PFSK-1 (cell line): ENCODE results near the gene ACAP3.

Experiments
- FOXP2 ChIP-seq: optimal IDR thresholded peaks from 2 replicates; pipeline ENCODE3; 2011; ENCODE audit warnings: borderline replicate concordance, control low read depth, inconsistent platforms; ENCODE audit not compliant: insufficient read depth; ENCODE audit errors: extremely low read length, extremely low read depth
- POLR2AphosphoS5 ChIP-seq: IDR thresholded peaks from 2 replicates; pipeline ENCODE4 v1.6.1; 2012; ENCODE audit warnings: low read depth, mild to moderate bottlenecking, control low read depth, low read length, moderate library complexity
- REST ChIP-seq, 2 experiments: IDR thresholded peaks; 2 replicates each; pipeline versions ENCODE4 v1.6.1 to v1.8.0; 2011 to 2012; ENCODE audit warnings: low read depth in 2 of 2, low read length in 2 of 2, control low read depth in 1 of 2, inconsistent platforms in 1 of 2, mild to moderate bottlenecking in 1 of 2, moderate library complexity in 1 of 2; ENCODE audit not compliant: insufficient read depth in 1 of 2
- SIN3A ChIP-seq: IDR thresholded peaks from 2 replicates; pipeline ENCODE4 v1.6.1; 2012; ENCODE audit warnings: mild to moderate bottlenecking, low read length, moderate library complexity, borderline replicate concordance; ENCODE audit not compliant: insufficient read depth
- TAF1 ChIP-seq: IDR thresholded peaks from 2 replicates; pipeline ENCODE4 v1.6.1; 2012; ENCODE audit warnings: low read length, control low read depth, borderline replicate concordance; ENCODE audit not compliant: insufficient read depth

- TF ChIP-seq POLR2AphosphoS5: no peak
- TF ChIP-seq SIN3A: no peak
- no peak for TF ChIP-seq REST (IDR thresholded peaks at IDR 0.05; ENCODE audit: insufficient read depth in 1 of 2, low read depth in 2 of 2, low read length in 2 of 2)
- TF ChIP-seq TAF1: no peak
- no peak for TF ChIP-seq FOXP2
Observed at GRCh38 chr1:1343811-1344421, 36.2 kb upstream of the ACAP3 start.
